GM19023 (cell line): ENCODE measurements around the gene R3HDM2.
A peak's percentile ranks its signal among the peaks of the same experiment; 100 is the strongest.
"Not testable (repeated sequence)": the region's sequence is repeated elsewhere in the genome, so short reads cannot be mapped to it uniquely, and the experiment has no call there.

Experiments used
- ATAC-seq: cut with Tn5 transposase; IDR thresholded peaks from one replicate; pipeline ENCODE4 v1.9.1; 2021; ENCODE audit warnings: mild to moderate bottlenecking, moderate library complexity; ENCODE audit not compliant: unreplicated experiment

R3HDM2 gene

DNA sequence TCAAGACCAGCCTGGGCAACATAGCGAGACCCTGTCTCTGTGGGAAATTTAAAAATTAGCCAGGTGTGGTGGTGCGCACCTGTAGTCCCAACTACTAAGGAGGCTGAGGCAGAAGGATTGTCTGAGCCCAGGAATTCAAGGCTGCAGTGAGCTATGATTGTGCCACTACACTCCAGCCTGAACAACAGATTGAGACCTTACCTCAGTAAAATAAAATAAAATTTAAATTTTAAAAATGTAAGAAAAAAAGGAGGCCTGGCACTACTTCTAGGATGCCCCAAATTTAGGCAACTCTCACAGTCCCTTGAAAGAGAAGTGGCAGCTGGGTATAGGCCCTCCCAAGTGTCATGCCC is 23.3 kb upstream of the R3HDM2 start:
- no peak for ATAC-seq

DNA sequence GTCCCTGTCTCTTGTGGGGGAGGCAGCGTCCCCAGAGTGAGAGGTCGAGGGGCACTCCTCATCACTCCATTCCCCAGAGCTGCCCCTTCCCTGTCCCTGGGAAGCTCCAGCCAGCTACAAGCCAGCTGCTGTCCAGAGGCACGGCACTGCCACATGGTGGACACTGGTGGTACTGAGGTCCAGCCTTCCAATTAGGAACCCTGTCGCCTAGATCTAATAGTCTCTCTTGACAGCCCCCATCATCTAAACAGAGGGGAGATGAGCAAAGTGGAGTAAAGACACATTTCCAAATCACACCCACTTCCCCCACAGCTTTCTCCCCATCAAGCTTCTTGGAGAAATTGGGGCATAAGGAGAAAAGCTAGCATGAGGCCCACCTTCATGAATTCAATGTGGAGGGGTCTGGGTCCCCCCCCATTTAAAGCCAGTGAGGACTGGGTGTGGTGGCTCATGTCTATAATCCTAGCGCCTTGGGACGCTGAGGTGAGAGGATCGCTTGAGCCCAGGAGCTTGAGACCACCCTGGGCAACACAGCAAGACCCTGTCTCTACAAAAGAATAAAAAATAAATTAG is 22.2 kb upstream of the R3HDM2 start:
- ATAC-seq: no peak

GRCh38 chr12:57452181-57452936 is 21.5 kb upstream of the R3HDM2 start:
- no peak for ATAC-seq

GRCh38 chr12:57451233-57451778 is 20.5 kb upstream of the R3HDM2 start:
- ATAC-seq: no peak

DNA sequence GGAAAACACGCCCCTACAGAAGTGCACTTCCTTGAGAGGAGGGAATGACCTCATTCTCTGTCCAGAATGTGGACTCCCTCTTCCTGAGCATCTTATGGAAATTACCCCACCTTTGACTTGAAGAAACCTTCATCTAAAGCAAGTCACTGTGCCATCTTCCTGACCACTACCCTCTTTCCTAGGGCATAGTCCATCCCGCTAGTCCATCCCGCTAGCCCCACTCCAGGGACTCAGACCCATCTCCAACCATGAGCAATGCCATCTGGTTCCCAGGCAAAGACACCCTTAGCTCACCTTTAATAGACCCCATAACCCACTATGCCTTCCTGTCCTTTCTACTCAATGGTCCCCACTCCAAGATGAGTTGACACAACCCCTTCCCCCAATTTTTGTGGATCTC is 19.2 kb upstream of the R3HDM2 start:
- ATAC-seq: no peak

DNA sequence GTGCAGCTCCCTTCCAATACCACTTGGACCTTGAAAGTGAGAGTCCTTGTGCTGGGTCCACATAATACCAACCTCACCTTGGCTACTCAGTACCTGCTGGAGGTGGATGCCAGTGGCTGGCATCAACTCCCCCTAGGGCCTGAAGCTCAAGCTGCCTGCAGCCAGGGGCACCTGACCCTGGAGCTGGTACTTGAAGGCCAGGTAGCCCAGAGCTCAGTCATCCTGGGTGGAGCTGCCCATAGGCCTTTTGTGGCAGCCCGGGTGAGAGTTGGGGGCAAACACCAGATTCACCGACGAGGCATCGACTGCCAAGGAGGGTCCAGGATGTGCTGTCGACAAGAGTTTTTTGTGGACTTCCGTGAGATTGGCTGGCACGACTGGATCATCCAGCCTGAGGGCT is 18.5 kb upstream of the R3HDM2 start:
- ATAC-seq: no peak

DNA sequence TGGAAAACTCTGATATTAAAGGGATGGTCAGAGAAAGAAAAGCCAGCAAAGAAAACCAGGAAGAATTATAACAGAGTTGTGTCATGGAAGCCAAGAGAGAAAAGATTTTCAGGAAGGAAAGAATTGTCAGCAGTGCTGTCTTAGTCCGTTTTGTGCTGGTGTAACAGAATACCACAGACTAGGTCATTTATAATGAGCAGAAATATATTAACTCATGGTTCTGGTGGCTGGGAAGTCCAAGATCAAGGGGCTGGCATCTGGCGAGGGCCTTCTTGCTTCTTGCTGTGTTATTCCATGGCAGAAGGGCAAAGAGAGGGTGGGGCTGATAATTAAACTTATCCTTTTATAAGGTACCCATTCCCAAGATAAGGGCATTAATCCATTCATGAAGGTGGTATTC is 17.8 kb upstream of the R3HDM2 start:
- ATAC-seq: no peak

DNA sequence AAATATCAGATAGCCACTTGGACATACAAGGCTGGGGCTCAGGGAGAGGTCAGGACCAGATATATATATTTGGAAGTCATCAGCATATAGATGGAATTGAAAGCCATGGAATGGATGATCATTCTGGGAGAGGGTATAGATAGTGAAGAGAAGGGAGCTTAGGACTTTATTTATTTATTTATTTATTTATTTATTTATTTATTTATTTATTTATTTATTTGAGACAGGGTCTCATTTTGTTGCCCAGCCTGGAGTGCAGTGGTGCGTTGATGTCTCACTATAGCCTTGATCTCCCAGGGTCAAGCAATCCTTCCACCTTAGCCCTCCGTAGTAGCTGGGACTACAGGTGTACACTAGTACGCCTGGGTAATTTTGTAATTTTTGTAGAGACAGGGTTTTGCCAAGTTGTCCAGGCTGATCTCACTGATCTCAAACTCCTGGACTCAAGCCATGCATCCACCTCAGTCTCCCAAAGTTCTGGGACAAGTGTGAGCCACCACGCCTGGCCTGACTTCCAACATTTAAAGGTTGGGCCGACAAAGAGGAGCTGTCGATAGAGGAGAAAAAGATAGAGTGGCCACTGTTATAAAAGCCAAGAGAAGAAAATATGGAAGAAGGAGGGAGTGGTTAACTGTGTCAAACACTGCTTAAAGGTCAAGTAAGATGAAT is 15.6 kb upstream of the R3HDM2 start:
- no peak for ATAC-seq

GRCh38 chr12:57444744-57445143 is 13.9 kb upstream of the R3HDM2 start:
- no peak for ATAC-seq

GRCh38 chr12:57444337-57444736 is 13.5 kb upstream of the R3HDM2 start:
- ATAC-seq: not testable (repeated sequence)

DNA sequence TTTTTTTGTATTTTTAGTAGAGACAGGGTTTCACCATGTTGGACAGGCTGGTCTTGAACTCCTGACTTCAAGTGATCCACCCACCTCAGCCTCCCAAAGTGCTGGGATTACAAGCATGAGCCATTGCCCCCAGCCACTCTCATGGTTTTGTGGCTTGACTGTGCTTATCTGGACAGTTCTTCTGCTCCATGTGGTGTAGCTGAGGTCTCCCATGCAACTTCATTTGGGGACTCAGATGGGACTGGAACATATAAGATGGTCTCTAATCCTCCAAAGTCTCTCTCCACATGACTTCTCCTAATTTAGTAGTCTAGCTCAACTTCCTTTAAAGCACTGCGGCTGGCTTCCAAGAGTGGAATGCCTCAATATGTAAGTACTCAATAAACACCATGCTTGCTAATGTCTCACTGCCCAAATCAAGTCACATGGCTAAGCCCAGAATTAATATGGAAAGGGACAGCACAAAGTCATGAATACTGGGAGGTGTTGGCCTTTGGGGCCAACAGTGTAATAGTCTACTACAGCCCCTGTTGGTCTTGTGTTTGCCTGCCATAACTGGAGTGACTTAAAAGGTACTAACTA is 11.1 kb upstream of the R3HDM2 start:
- ATAC-seq: no peak

DNA sequence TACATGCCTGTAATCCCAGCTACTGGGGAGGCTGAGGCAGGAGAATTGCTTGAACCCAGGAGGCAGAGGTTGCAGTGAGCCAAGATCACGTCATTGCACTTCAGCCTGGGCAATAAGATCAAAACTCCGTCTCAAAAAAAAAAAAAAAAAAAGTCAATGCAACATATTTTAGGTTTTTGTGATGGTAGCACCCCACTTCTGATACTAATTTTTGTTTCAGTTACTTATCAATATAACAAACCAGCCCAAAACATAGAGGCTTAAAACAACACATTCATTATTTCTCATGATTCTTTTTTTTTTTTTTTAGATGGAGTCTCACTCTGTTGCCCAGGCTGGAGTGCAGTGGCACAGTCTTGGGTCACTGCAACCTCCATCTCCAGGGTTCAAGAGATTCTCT is 10.6 kb upstream of the R3HDM2 start:
- ATAC-seq: not testable (repeated sequence)

DNA sequence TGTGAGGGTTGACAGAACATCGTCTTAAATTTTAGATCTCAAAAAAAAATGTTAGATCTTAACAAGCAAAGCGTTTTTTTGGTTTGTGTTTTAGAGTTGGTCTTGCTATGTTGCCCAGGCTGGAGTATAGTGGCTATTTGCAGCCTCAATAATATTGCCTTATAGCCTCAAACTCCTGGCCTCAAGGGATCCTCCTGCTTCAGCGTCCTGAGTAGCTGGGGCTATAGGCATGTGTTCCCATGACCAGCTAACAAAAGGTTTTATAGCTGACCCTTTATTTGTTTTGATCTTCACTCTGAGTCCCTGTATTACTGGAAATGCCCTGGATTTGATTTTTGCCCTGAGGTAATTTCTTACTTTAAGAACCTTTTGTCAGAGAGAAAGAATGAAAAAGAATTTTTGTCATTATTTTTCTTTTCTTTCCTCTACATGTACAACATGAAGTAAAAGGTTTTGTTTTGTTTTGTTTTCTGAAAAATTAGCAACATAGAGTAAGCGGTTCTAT is 9.0 kb upstream of the R3HDM2 start:
- no peak for ATAC-seq

DNA sequence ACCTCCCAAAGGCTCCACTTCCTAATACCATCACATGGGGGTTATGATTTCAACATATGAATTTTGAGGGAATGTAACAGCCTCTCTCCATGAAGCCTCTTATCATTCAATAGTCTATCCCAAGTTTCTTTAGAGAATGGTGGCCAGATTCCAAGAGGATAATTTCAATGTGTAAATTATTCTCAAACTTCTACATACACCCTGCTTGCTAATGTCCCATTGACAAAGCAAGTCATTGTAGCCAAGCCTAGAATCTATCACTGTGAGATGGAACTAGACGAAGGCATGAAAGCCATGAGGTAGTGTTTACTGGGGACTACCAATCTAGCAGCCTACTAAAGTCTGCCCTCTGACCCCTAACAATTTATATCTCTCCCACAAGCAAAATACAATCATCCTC is 7.6 kb upstream of the R3HDM2 start:
- ATAC-seq: no peak

- no peak for ATAC-seq
These were observed 4.5 kb upstream of the R3HDM2 start for GRCh38 chr12:57435293-57435692.

DNA sequence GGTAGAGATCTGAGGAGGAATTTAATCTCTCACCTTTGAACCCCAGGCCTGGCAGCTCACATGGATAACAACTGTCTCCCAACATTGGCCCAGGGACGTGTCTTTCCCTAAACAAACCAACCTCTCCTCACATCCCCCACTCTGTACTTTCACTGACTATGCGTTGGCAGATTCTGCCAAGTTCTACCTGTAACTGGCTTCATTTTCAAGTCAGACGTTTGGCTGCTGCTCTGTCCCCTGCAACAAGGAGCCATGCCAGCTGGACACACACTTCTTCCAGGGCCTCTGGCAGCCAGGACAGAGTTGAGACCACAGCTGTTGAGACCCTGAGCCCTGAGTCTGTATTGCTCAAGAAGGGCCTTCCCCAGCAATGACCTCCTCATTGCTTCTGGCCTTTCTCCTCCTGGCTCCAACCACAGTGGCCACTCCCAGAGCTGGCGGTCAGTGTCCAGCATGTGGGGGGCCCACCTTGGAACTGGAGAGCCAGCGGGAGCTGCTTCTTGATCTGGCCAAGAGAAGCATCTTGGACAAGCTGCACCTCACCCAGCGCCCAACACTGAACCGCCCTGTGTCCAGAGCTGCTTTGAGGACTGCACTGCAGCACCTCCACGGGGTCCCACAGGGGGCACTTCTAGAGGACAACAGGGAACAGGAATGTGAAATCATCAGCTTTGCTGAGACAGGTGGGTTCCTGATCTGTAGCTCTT is 3.8 kb upstream of the R3HDM2 start, which contains the start of gene INHBC:
Gene INHBC (plus strand): TSS at position 268 of the 707 bp plus-strand sequence. CDS start 103 bp downstream, at position 371.
- ATAC-seq: no peak

GRCh38 chr12:57433370-57433769 is 2.5 kb upstream of the R3HDM2 start:
- no peak for ATAC-seq

DNA sequence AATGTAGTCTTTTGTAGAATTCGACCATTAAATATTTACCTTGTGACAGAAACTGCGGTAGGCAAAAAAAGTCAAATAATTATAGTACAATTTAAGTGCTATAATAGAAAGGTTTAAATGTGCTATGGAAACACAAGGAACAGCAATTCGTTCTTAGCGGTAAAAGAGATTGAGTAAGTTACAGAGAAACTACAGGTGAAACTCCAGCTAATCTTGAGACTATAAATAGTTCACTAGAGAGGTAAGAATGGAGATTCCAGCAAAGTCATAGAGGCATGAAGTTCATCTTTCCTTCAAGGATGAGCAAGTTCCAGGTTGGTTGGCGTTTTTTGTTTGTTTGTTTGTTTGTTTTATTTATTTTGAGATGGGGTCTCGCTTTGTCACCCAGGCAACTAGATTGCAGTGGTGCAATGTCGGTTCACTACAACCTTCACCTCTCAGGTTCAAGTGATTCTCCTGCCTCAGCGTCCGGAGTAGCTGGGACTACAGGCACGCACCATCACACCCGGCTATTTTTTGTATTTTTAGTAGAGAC is 878 bp upstream of the R3HDM2 start:
- no peak for ATAC-seq

GRCh38 chr12:57430112-57430930 is 522 bp downstream of the R3HDM2 start:
- peak; percentile 57 for ATAC-seq
